SK-N-SH (cell line): Measurements from ENCODE around the gene RPH3AL. TPM values are rescaled to one million over a fixed set of nuclear protein-coding genes. Genes with fewer than 3 reads are reported as not detected.

Experiments used
- CTCF ChIA-PET: fragments of 300-600, 350-600 bp; formaldehyde crosslinking; extraction: SDS; loops from one replicate; lab custom pipeline; 2021; lab: Yijun Ruan, JAX
- POLR2A ChIA-PET: fragments of 350-600 bp; sonication (Branson Sonifier 250); formaldehyde crosslinking; extraction: SDS; loops from one replicate; lab custom pipeline; 2020; ENCODE audit warnings: antibody characterized with exemption, inconsistent platforms; lab: Yijun Ruan, JAX
- DNase-seq: peaks from one replicate; pipeline ENCODE4 v3.0.0; 2012
- H2AFZ ChIP-seq: fragments of 200-600 bp; sonication (generic); 2 replicates; pipeline ENCODE4 v1.8.1; 2016; ENCODE audit warnings: antibody characterized with exemption, mild to moderate bottlenecking, low read depth
- H3F3A ChIP-seq: fragments of 200-600 bp; sonication (generic); replicated peaks from 2 replicates; pipeline ENCODE3; 2016; ENCODE audit warnings: antibody characterized with exemption, mild to moderate bottlenecking; ENCODE audit not compliant: insufficient read depth
- H3K27ac ChIP-seq, 2 experiments: fragments of 200-500 bp in 1 of 2; fragments of 200-600 bp in 1 of 2; sonication (Bioruptor generic) in 1 of 2; sonication (generic), shearing (Covaris generic) in 1 of 2; 2 replicates each; pipeline versions ENCODE4 v1.5.1 to v1.6.1; 2014 to 2016; ENCODE audit warnings: low read depth in 2 of 2, inconsistent platforms in 1 of 2, low read length in 1 of 2, mild to moderate bottlenecking in 1 of 2, mixed read lengths in 1 of 2
- H3K27me3 ChIP-seq: fragments of 200-600 bp; sonication (generic), shearing (Covaris generic); 2 replicates; pipeline ENCODE4 v1.6.1; 2016; ENCODE audit warnings: mixed run types; ENCODE audit not compliant: insufficient read depth
- H3K36me3 ChIP-seq, 2 experiments: fragments of 200-500 bp in 1 of 2; fragments of 200-600 bp in 1 of 2; sonication (Bioruptor generic) in 1 of 2; sonication (generic) in 1 of 2; replicated peaks in 1 of 2; 2 replicates each; pipeline versions ENCODE3 to v1.5.1; 2014 to 2016; ENCODE audit warnings: low read length in 1 of 2, mild to moderate bottlenecking in 1 of 2; ENCODE audit not compliant: insufficient read depth in 2 of 2, control insufficient read depth in 1 of 2
- H3K4me1 ChIP-seq, 2 experiments: fragments of 200-500 bp in 1 of 2; fragments of 200-600 bp in 1 of 2; sonication (Bioruptor generic) in 1 of 2; sonication (generic), shearing (Covaris generic) in 1 of 2; 2 replicates each; pipeline versions ENCODE4 v1.5.1 to v1.6.1; 2014 to 2016; ENCODE audit warnings: low read depth in 1 of 2, low read length in 1 of 2, mixed run types in 1 of 2; ENCODE audit not compliant: insufficient read depth in 2 of 2, control insufficient read depth in 1 of 2
- H3K4me2 ChIP-seq: fragments of 200-600 bp; sonication (generic), shearing (Covaris generic); 2 replicates; pipeline ENCODE4 v1.6.1; 2017; ENCODE audit warnings: mixed run types
- H3K4me3 ChIP-seq, 2 experiments: fragments of 200-500 bp in 1 of 2; fragments of 200-600 bp in 1 of 2; sonication (Bioruptor generic) in 1 of 2; sonication (generic), shearing (Covaris generic) in 1 of 2; 2 replicates each; pipeline versions ENCODE4 v1.5.1 to v1.8.1; 2014 to 2016; ENCODE audit warnings: low read depth in 2 of 2, inconsistent platforms in 1 of 2, low read length in 1 of 2, mild to moderate bottlenecking in 1 of 2, mixed read lengths in 1 of 2, moderate library complexity in 1 of 2
- H3K79me2 ChIP-seq: fragments of 200-600 bp; sonication (generic); 2 replicates; pipeline ENCODE4 v1.8.1; 2017; ENCODE audit warnings: mild to moderate bottlenecking; ENCODE audit not compliant: insufficient read depth
- H3K9ac ChIP-seq: fragments of 200-600 bp; sonication (generic); 2 replicates; pipeline ENCODE4 v1.6.1; 2017; ENCODE audit warnings: mixed run types
- H3K9me2 ChIP-seq: fragments of 200-600 bp; sonication (generic); 2 replicates; pipeline ENCODE4 v1.6.1; 2017; ENCODE audit warnings: mixed run types
- H3K9me3 ChIP-seq: fragments of 200-600 bp; sonication (generic); 2 replicates; pipeline ENCODE4 v1.6.1; 2017; ENCODE audit warnings: mixed run types, mild to moderate bottlenecking, moderate library complexity
- H4K20me1 ChIP-seq: fragments of 200-600 bp; sonication (generic); 2 replicates; pipeline ENCODE4 v1.6.1; 2017; ENCODE audit warnings: mild to moderate bottlenecking, mixed run types; ENCODE audit not compliant: insufficient read depth
- CHD2 ChIP-seq: fragments of 150-350 bp; IDR thresholded peaks from 2 replicates; pipeline ENCODE4 v1.6.1; 2018; ENCODE audit warnings: low read length; ENCODE audit not compliant: partially characterized antibody
- EP300 ChIP-seq, 2 experiments: IDR thresholded peaks; 2 replicates each; pipeline versions ENCODE4 v1.4.0 to v1.6.1; 2012; ENCODE audit warnings: borderline replicate concordance in 1 of 2, low read depth in 1 of 2, low read length in 1 of 2
- FOSL2 ChIP-seq: IDR thresholded peaks from 2 replicates; pipeline ENCODE4 v1.4.0; 2012; ENCODE audit warnings: low read depth, mild to moderate bottlenecking, moderate library complexity, borderline replicate concordance
- GATA2 ChIP-seq: sonication (generic); formaldehyde crosslinking; IDR thresholded peaks from 2 replicates; pipeline ENCODE4 v1.5.0; 2020; ENCODE audit warnings: mild to moderate bottlenecking, missing genetic modification reagents
- IRF3 ChIP-seq: fragments of 150-350 bp; IDR thresholded peaks from 2 replicates; pipeline ENCODE4 v1.6.1; 2016; ENCODE audit warnings: mild to moderate bottlenecking, low read depth, low read length
- MEF2A ChIP-seq: IDR thresholded peaks from 2 replicates; pipeline ENCODE4 v1.4.0; 2012; ENCODE audit warnings: low read depth, borderline replicate concordance
- MXI1 ChIP-seq: IDR thresholded peaks from 2 replicates; pipeline ENCODE4 v1.6.1; 2012; ENCODE audit warnings: mild to moderate bottlenecking, low read depth, low read length, improper control_type of control experiment
- NFIC ChIP-seq: IDR thresholded peaks from 2 replicates; pipeline ENCODE4 v1.4.0; 2012; ENCODE audit warnings: borderline replicate concordance
- POLR2AphosphoS5 ChIP-seq: IDR thresholded peaks from 2 replicates; pipeline ENCODE4 v1.6.1; 2012; ENCODE audit warnings: low read depth, low read length
- RAD21 ChIP-seq: IDR thresholded peaks from 2 replicates; pipeline ENCODE4 v1.6.1; 2012; ENCODE audit warnings: mild to moderate bottlenecking, low read length
- SIN3A ChIP-seq: IDR thresholded peaks from 2 replicates; pipeline ENCODE4 v1.6.1; 2012; ENCODE audit warnings: low read depth, mild to moderate bottlenecking, low read length, moderate library complexity, borderline replicate concordance
- SMC3 ChIP-seq: IDR thresholded peaks from 2 replicates; pipeline ENCODE4 v1.6.1; 2012; ENCODE audit warnings: low read depth, low read length, improper control_type of control experiment
- TCF12 ChIP-seq: IDR thresholded peaks from 2 replicates; pipeline ENCODE4 v1.4.0; 2012
- TEAD4 ChIP-seq: IDR thresholded peaks from 2 replicates; pipeline ENCODE4 v1.4.0; 2012; ENCODE audit warnings: mild to moderate bottlenecking, borderline replicate concordance; ENCODE audit not compliant: insufficient read depth
- USF2 ChIP-seq: fragments of 150-350 bp; IDR thresholded peaks from 2 replicates; pipeline ENCODE4 v1.6.1; 2017; ENCODE audit warnings: antibody characterized with exemption, low read length, low read depth, borderline replicate concordance
- ZBTB33 ChIP-seq: IDR thresholded peaks from 2 replicates; pipeline ENCODE4 v1.4.0; 2012; ENCODE audit warnings: low read depth, borderline replicate concordance
- WGBS: methylation state at CpG from one replicate; pipeline ENCODE4 v1.1.6; 2017; ENCODE audit warnings: low lambda C conversion rate; 5-methylcytosine and 5-hydroxymethylcytosine counted together
- polyA plus RNA-seq, 3 experiments: library from polyadenylated mRNA; depleted of rRNA; stranded (reverse); fragments of >200 nt; gene quantifications; 2 replicates each; pipeline ENCODE4 v1.2.3, GENCODE V29; 2012
- TF ChIP-seq, protein P1 (sequence below): IDR thresholded peaks from 2 replicates; pipeline ENCODE4 v1.6.1; 2012; ENCODE audit warnings: mild to moderate bottlenecking, low read depth, low read length, moderate library complexity
- TF ChIP-seq, protein P2 (sequence below): IDR thresholded peaks from 2 replicates; pipeline ENCODE4; 2012
- TF ChIP-seq, protein P3 (sequence below): IDR thresholded peaks from 2 replicates; pipeline ENCODE4 v1.4.0; 2012; ENCODE audit warnings: low read depth

The RPH3AL gene
- polyA plus RNA-seq, 1 of the 3 experiments (the other 2 are of a cell fraction), result 2.9 TPM

DNA sequence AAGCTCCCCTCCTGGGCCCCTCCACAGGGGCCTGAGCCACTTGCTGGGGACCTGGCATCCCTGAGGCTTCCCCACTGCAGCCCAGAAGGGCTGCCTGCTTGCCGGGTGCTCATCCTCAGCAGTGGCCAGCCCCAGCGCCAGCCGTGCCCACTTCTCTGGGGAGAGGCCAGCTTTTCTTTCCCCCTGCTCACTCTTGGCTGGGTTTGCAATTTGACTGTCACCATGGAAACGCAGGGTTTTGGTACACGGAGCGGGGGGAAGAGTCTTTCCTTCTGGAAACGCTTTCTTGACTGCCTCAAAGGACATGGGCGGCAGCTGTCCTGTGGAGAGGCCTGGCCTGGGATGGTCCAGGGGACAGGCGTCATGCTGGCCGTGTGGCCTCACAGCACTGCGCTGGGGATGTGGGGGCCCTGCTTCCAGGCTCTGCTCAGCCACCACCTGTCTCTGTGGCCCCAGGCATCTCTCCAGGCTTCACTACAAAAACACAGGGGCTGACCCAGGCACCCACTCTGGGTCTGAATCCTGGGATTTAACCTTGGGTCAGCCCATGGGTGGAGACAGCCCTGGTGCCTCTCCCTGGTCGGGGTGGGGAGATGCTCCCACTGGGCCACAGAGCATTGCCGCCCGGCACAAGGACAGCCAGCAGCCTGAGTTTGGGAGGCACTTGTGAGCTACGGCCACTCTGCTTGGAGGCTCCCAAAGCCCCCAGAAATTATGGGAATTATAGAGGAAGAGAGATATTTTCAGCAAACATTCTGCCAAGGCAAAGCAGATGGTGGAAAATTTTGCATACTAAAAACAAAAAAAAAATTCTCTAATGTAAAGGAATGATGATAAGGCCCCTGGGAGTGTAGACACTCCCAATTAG lies 125.3 kb downstream of the RPH3AL start:
- Histone ChIP-seq H3K36me3 (no peaks in the 10 kb centered on the region), H3K9ac (no peak overlapping the region), H4K20me1 (no peaks in the 10 kb centered on the region), H3K9me3 (no peaks in the 10 kb centered on the region), H3K27me3 (no peaks in the 10 kb centered on the region), H3K4me2 (no peak overlapping the region), H2AFZ (no peak overlapping the region), H3K4me3 (no peak overlapping the region), H3F3A (no peaks in the 10 kb centered on the region), H3K79me2 (no peaks in the 10 kb centered on the region), H3K4me1 (peaks cover 7% of the 10 kb centered on the region in 2 experiments; a peak in 2 of 4 replicates), H3K9me2 (no peaks in the 10 kb centered on the region), H3K27ac (no peak overlapping the region)
- POLR2A ChIA-PET, result no interaction called here
- no peak for DNase-seq
- 59% methylated on average over 7 of the region's 15 CpGs for WGBS
- TF ChIP-seq TEAD4 (no peak), ZBTB33 (no peak), SMC3 (no peak), GATA2 (CRISPR knock-in tag) (no peak), FOSL2 (no peak), TCF12 (no peak), IRF3 (no peak), NFIC (no peak), POLR2AphosphoS5 (no peak), MXI1 (no peak), CHD2 (no peak), EP300 (IDR thresholded peaks at IDR 0.05; ENCODE audit: borderline replicate concordance in 1 of 2, low read depth in 1 of 2, low read length in 1 of 2) (no peak), MEF2A (no peak), RAD21 (no peak), SIN3A (no peak), USF2 (no peak)
- TF ChIP-seq, protein P1, sequence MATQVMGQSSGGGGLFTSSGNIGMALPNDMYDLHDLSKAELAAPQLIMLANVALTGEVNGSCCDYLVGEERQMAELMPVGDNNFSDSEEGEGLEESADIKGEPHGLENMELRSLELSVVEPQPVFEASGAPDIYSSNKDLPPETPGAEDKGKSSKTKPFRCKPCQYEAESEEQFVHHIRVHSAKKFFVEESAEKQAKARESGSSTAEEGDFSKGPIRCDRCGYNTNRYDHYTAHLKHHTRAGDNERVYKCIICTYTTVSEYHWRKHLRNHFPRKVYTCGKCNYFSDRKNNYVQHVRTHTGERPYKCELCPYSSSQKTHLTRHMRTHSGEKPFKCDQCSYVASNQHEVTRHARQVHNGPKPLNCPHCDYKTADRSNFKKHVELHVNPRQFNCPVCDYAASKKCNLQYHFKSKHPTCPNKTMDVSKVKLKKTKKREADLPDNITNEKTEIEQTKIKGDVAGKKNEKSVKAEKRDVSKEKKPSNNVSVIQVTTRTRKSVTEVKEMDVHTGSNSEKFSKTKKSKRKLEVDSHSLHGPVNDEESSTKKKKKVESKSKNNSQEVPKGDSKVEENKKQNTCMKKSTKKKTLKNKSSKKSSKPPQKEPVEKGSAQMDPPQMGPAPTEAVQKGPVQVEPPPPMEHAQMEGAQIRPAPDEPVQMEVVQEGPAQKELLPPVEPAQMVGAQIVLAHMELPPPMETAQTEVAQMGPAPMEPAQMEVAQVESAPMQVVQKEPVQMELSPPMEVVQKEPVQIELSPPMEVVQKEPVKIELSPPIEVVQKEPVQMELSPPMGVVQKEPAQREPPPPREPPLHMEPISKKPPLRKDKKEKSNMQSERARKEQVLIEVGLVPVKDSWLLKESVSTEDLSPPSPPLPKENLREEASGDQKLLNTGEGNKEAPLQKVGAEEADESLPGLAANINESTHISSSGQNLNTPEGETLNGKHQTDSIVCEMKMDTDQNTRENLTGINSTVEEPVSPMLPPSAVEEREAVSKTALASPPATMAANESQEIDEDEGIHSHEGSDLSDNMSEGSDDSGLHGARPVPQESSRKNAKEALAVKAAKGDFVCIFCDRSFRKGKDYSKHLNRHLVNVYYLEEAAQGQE, result no peak
- TF ChIP-seq, protein P2, sequence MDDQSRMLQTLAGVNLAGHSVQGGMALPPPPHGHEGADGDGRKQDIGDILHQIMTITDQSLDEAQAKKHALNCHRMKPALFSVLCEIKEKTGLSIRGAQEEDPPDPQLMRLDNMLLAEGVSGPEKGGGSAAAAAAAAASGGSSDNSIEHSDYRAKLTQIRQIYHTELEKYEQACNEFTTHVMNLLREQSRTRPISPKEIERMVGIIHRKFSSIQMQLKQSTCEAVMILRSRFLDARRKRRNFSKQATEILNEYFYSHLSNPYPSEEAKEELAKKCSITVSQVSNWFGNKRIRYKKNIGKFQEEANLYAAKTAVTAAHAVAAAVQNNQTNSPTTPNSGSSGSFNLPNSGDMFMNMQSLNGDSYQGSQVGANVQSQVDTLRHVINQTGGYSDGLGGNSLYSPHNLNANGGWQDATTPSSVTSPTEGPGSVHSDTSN, result no peak
- TF ChIP-seq, protein P3, sequence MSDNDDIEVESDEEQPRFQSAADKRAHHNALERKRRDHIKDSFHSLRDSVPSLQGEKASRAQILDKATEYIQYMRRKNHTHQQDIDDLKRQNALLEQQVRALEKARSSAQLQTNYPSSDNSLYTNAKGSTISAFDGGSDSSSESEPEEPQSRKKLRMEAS, result no peak
- CTCF ChIA-PET, result interaction anchor here (0.7 kb wide), 1 partner anchor 185 kb away, joined by 3 read pairs; no protein-coding TSS in a partner anchor
